GM21619 (cell line): ENCODE measurements around the gene SMIM29.
"Not testable (repeated sequence)": the region's sequence is repeated elsewhere in the genome, so short reads cannot be mapped to it uniquely, and the experiment has no call there.

ENCODE experiments used
- ATAC-seq: cut with Tn5 transposase; IDR thresholded peaks from one replicate; pipeline ENCODE4 v1.9.1; 2021; ENCODE audit not compliant: unreplicated experiment

The SMIM29 gene

GRCh38 chr6:34248727-34249468, at the start of gene SMIM29:
Gene SMIM29, minus strand, starts transcription at chr6:34249006. Its CDS starts 1,215 bp downstream, at chr6:34247791.
- ATAC-seq: peak; percentile 65

GRCh38 chr6:34295721-34296120, 46.9 kb upstream of the SMIM29 start:
- peak; percentile 84 for ATAC-seq

- no peak for ATAC-seq
Measured at GRCh38 chr6:34292954-34293353, 44.1 kb upstream of the SMIM29 start.

DNA sequence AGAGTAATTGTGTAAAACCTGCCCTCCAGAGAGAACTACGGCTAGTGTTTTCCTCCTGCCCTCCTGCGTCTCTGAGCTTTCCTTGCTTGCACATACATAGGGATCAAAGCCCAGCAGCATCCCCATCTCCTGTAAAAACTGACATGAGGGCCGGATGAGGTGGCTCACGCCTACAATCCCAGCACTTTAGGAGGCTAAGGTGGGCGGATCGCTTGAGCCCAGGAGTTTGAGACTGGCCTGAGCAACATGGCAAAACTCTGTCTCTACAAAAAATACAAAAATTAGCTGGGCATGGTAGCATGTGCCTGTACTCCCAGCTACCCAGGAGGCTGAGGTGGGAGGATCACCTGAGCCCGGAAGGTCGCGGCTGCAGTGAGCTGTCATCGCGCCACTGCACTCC, 40.3 kb upstream of the SMIM29 start:
- no peak for ATAC-seq

DNA sequence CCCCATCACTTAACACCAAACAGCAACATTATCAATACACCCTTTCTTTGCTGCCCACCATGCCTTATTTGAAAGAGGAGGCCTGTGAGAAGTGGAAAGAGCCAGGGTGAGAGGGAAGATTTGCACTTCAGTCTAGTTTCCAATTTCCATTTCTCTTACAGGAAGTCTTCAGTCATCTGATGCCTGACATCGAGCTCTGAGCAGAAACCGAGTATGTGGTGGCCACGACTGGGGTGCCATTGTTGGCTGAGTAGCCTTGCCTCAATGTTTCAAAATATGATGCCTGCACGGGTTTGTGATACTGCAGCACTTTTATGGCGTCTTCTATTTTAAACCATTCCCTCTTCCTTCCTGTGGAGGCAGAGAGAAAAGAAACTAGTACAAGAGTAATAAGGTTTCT, 39.8 kb upstream of the SMIM29 start:
- ATAC-seq: no peak

- no peak for ATAC-seq
Measured at GRCh38 chr6:34285448-34286164, 36.8 kb upstream of the SMIM29 start.

DNA sequence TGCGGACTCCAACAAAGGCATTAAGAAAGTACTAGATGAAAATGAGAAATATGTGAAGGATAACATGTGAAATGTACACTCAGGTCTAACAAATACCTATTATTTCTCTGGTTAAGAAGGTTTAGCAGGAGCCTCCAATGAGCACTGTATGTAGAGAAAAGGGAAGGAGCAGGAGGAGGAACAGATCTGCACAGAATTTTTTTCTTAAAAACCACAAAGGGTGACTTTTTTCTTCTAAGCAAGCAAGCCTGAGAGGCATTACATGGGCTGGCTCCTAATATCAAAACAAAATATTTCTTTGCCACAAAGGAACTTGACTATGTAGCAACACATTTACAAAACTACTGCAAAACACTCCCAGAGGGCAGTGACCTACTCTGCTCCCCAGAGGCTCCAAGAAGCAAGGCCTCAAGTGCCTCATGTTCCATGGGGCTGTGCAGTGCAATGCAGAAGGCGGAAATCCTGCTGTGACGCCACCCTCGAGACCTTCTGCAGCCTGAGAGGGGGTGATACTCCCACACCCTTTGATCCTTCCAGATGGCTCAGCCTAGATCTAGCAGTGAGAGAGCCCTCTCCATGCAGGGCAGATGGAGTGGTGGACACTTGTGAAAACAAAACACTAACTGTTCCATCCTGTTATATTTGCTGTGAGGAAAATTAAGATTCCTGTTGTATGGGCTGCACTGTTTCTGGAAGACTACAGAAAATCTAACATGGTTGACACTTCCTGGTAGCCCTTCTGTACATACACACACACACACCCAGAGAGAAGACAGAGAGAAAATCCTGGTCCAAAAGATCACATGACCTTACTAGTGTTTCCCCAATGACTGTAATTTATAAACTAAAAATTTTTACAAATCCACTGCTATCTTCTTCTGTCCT, 36.0 kb upstream of the SMIM29 start:
- ATAC-seq: no peak

DNA sequence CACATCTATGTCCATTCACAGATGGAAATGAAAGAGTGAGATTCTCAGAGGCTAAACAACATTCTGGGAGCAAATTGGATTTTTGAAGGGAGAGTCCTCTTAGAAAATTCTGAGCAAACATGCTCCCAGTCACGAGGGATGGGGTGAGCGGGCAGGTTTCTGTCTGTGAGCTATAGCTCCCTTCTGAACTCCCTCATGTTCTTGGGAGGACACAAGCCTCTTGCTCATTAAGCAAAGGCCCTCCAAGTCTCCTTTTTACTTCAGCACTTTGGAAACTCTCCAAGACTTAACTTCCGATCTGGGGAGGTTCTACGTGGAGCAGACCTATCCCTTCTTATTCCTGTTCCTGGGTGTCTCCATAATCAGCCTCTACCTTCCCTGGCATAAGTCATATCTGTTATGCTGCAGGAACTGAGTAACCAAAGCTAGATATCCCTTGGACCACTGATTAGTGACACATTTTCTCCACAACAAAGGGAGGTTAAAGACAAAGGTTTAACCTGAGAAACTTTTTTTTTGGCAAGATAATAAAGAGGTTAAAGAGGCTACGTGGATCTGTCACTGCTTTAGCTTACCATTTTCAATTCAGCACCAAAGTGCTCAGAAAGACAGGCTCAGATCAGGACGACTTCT, 33.0 kb upstream of the SMIM29 start:
- ATAC-seq: no peak

DNA sequence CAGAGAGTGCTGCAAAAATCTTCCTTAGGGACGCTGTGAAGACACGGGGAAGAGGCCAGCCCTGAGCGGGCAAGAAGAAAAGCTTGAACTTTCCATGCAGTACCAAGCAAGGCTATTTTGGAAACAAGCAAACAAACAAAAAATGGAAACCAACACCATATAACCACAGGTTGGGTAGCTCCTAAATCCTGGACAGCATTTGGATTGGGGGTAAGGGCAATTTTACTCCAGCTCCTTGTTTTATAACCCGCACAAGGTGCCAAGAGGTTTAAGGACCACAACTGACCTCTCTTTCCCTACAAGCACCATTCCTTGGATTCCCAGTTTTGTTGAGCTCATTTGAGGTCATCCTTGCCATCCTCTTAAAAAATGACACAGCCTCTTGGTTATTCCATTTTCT, 31.4 kb upstream of the SMIM29 start:
- no peak for ATAC-seq

DNA sequence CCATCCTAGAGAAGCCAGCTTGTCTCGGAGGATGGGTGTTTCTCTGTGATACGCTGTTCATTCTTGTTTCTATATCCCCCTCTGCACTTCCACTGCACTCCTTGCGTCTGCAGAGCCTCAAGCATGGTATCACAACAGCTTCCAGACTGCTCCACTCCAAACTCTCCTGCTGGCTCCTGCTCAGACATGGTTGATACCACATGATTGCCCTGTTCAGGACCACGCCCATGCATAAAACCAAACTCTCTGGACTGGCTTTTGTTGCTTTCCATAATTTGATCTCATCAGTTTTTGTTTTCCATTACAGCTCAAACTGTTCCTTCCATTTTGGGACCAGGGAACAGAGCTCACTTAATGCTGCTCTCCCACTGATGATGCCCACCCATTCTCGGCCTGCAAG, 30.0 kb upstream of the SMIM29 start:
- ATAC-seq: no peak

GRCh38 chr6:34277763-34278112, 28.9 kb upstream of the SMIM29 start:
- ATAC-seq: no peak

DNA sequence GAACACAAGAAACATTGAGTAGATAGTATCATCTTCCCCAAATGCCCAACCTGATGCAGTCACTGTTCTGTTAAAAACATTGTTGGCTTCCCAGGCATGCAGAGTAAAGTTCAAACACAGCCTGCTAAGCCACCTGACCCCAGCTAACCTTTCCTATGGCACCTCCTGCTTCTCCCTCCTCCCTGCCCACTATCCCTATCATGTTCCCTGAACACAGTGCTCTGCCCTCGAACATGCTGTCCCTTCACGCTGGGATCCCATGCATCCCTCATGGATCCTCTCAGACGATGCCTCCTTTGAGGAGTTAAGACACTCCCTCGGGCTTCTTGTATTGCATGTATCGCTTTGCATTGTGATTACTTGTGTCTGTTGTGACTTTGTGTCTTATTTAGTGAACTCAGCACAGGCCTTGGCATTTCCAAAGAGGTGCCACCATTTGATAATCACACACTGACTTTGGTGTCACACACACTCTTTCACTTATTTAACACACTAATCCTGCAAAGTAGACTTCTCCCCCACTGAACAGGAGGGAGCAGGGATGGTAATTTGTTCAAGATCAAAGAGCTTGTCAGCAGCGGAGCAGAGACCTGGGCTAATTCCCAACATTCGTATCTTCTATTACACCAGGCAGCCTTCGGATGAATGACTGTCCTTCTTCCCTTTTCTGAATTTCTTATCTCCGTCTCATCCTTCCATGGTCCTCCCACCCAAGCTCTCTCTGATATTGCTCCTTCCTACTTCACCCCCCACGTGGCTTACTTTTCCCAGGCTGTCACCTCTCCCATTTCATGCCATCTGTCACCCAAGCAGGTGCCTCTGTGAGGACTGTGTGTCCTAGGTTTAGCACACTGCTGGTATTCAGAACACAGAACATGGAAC, 28.3 kb upstream of the SMIM29 start:
- ATAC-seq: no peak

GRCh38 chr6:34276191-34276590, 27.4 kb upstream of the SMIM29 start:
- ATAC-seq: no peak

- ATAC-seq: no peak
Measured at GRCh38 chr6:34275128-34275804, 26.5 kb upstream of the SMIM29 start.

GRCh38 chr6:34274129-34274528, 25.3 kb upstream of the SMIM29 start:
- ATAC-seq: no peak

DNA sequence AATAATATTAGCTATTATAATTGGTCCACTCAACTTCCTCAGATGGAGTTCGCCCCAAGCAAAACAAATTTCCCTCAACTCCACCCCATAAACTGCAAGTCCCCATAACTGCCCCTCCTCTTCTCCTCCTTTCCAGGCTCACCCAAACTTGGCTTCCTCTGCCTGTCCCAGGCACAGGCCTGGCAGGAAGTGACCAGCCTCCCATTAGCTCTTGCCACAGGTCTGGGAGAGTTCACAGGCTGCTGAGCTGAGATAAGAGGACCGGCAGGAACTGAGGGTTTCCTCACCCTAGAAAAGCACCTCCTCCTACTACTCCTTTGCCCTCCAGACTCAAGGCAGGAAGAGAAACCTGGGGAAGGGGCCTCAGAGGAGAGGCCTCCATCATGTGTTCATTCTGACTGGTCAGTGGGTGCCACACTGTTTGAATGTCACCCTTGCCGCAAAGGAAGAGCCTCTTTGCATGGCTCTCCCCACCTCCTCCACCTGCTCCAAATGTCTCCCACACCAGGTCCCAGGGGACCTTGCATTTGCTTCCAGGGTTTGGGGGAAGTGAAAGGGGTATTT, 24.5 kb upstream of the SMIM29 start:
- ATAC-seq: no peak

DNA sequence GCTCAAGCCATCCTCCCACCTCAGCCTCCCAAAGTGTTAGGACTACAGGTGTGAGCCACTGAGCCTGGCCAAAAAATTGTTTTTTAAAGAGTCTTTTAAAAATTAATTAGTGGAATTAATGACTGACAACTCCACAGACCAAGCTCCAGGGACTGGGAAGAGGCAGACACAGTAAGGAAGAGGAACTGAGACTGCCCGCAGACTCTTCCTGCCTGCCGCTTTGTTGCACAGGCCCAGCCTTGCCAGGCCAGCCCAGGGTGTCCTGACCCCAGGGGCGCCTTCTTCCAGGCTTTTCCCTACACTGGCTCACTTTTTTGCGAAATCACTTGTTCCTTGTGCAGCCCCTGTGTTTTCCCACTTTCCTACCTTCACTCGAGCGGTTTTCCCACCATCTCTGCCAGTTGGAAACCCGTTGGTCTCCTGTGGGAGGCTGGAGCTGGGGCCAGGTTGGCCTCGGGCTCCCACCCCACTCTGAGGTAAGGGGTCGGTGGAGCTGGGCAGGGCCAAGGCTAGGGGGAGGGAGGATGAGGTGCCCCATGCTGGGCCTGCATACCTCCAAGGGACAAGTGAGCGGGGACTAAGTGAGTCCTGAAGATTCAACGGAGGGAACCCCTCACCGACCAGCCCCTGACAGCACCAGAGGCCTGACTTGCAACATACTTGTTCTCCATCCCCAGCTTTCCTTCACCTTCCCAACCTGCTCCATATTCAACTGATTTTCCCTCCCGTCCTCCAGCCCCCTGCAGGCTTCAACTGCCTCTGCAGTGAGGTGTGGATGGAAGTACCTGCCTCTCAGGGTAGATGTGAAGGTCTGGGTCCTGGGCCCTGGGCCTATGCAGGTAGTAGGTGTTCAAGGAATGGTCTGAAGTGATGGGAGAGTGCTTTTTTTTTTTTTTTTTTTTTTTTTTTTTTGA, 23.5 kb upstream of the SMIM29 start:
- ATAC-seq: no peak

- ATAC-seq: not testable (repeated sequence)
Measured at GRCh38 chr6:34269658-34270341, 21.0 kb upstream of the SMIM29 start.
